Measurements from ENCODE around the gene BAX.

BAX gene

GRCh38 chr19:48963371-48964204, 8.9 kb downstream of the BAX start:
- DNase-seq = no peak

- no peak for DNase-seq
These were observed 9.7 kb downstream of the BAX start for GRCh38 chr19:48964205-48965039.

- peak; percentile 91 to 98 for DNase-seq
These were observed 10.5 kb downstream of the BAX start, which contains the start of gene FTL for GRCh38 chr19:48965040-48965805. Gene FTL, plus strand, starts transcription at chr19:48965309. Its CDS starts 199 bp downstream, at chr19:48965508.

DNA sequence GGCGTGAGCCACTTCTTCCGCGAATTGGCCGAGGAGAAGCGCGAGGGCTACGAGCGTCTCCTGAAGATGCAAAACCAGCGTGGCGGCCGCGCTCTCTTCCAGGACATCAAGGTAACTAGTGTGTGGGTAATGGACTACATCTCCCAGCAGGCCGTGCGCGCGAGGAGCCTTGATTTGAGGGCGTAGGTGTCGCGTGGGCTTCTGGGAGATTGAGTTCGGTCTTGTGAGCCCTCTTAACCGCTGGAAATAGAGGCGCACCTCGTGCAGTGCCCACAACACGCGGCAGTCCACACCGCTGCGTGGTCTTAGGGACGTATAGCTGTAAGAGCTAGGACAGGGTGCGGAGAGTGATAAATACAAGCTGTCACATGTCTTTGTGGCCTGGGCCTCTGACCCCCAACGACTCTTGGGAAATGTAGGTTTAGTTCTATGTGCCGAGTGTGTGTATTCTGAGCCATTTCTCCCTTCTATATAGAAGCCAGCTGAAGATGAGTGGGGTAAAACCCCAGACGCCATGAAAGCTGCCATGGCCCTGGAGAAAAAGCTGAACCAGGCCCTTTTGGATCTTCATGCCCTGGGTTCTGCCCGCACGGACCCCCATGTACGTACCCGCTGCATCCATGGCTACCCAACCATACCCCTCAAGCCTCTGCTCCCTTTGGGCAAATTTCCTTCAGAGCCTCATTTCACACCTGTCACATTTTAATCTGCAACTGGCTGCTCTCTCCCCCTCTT, 11.3 kb downstream of the BAX start:
- peak; percentile 88 to 91 for DNase-seq

DNA sequence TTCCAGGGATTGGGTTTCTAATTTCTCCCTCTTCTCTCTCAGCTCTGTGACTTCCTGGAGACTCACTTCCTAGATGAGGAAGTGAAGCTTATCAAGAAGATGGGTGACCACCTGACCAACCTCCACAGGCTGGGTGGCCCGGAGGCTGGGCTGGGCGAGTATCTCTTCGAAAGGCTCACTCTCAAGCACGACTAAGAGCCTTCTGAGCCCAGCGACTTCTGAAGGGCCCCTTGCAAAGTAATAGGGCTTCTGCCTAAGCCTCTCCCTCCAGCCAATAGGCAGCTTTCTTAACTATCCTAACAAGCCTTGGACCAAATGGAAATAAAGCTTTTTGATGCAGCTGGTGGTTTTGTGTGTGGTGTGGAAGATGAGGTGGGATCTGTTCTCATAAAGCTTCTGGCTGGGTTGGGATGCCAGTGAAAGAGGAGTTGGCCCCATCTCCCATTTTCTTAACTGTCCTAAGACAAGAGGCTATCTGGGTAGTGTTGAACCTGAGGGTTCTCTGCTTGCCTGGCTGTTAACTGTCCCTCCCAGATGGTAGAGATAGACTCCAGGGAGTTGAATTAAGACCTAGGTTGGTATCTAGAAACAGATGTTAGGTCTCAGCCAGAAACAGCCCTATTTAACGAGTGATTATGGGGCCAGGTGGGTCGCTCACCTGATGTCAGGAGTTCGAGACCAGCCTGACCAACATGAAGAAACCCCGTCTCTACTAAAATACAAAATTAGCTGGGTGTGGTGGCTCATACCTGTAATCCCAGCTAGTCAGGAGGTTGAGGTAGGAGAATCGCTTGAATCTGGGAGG, 12.1 kb downstream of the BAX start:
- DNase-seq = no peak

DNA sequence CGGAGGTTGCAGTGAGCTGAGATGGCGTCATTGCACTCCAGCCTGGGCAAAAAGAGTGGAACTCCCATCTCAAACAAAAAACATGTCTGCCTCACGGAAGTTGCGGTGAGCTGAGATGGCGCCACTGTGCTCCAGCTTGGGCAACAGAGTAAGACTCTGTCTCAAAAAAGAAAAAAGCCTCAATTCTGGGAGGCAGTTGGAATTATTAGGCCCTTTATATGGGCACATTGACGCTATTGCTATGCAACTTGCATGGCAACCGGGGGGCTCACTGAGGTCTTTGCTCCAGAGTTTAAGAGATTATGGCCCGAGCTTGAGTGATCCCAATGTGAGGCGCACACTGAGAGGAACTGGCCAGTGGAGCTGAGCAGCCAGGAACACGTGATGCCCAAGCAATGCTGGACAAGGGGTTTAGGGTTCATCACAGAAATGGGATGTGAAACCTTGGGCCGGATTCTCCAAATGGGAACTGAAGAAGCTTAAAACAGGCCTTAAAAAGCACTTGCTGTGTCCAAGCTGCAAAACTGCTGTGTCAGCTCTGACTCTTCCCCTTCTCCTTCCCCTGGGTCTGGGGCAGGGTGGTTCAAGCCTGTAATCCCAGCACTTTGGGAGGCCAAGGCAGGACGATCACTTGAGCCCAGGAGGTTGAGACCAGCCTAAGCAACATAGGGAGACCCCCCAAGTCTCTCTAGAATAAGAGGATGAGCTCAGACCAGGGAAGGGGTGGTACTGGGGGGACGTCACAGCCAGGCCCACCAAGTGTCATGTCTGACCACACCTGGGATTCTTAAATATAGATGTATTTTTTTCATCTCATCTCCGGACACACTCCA, 12.9 kb downstream of the BAX start:
- DNase-seq = no peak

- DNase-seq = no peak
These were observed 13.5 kb downstream of the BAX start for GRCh38 chr19:48968179-48968661.

DNA sequence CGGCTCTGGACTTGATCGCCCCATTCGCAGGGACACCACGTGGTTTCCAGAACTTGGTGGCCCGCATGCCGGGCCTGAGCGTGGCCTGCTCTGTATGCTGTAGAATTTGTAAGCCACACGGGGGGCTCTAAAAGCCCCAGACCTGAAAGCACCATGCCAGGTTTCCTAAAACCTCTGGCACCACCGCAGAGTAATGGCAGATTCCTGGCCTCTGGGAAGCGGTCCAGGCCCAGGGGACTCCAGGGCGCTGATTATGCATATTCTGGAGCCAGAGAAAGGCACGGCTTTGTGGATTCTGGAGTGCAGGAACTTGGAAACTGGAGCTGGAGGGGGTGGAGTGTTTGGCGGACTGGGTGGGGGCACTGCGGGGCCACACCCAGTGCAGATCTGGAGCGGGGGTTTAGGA, 14.1 kb downstream of the BAX start:
- no peak for DNase-seq

DNA sequence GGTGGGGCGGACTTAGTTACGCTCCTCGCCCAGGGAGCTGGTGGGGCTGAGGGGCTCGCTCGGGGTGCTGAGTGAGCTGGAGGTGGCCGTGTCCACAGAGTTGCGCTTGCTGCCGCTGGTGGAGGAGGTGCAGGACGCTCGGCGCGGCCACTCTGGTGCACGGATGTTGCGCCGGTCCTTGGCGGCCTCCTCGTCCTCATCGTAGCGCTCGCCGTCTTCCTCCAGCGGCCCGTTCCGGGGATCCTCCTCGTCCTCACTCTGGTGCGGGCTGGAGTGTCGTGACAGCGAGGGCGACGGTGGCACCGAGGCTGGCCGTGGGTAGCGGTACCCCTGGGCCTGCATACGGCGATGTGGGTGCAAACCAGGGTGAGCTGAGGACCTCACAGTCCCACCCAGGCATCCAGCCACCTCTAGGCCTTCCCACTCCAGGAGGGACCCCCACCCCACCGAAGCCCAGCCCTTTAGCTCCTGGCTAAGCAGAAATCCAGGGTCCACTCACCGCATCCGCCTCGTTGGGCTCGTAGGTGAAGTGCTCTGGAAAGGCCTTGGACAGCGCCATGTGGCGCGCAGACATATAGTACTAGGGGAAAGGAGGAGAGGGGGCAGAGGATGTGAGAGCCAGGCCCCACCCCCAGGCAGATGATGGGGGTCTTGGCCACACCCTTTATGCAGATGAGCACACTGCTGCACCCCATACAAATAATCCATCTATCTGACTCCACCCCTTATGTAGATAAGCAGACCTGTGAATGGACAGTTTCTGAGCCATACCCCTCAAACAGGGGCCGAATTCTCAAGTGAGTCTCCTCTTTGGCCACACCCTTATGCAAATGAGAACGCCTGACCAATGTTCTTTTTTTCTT, 14.8 kb downstream of the BAX start:
- DNase-seq = peak in 1 of 2 experiments; percentile 41

- DNase-seq = no peak
These were observed 15.6 kb downstream of the BAX start for GRCh38 chr19:48970139-48970766.

DNA sequence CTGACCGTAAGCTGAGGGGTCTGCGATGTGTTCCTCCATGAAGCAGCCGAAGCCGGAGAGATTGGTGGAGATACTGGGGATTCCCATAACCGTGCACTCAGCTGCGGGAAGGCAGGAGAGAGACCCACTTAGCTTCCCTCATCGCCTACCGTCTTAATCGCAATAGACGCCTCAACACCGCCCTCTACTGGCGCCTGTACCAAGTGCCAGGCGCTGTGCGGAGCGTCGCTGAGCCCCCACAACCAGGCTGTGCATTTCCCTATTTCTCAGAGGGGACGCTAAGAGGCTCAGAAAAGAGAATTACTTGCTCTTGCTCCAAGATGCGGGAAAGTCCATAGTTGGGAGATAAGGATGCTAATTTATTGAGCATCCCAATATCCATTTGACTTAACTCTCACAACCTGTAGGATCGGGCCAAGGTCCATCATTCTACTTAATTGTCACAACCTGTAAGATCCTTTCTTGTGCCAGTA, 16.3 kb downstream of the BAX start:
- peak; percentile 58 to 79 for DNase-seq

DNA sequence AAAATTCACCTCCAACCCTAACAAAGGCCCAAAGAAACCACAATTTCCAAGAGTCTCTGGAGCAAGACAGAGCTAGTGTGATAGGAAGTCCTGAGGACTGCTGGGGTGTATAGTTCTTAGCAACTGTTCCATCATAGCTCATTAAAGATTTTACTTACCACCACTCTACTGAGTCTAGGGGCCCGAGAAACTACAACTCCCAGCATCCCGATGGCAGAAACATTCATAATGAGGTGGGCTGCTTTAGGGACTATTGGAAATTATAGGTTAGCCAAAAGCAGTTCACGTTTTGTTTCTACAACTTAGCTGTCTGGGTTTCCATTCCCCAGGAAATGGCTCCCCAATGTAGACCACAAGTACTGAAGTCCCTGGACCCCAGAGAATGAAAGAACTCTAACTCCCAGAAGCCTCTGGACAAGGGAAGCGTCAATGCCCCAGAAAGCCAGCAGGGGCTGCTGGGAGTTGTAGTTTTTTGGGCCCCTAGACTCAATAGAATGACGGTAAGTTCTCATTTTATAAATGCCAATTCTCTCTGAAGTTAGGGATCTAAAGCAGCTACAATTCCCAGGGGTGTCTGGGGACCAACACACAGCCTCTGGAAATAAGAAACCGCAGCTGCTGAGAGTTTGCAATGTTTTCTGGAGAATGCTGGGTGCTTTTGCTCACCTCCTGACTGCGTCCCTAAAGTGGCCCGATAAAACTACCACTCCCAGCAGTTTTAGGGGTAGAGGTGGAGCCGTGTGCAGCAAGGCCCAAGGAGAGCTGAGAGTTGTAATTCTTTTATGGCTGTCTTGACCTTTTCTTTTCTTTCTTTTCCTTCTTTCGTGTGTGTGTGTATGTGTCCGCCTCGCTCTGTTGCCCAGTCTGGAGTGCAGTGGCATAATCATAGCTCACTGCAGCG, 21.5 kb downstream of the BAX start:
- DNase-seq = no peak

DNA sequence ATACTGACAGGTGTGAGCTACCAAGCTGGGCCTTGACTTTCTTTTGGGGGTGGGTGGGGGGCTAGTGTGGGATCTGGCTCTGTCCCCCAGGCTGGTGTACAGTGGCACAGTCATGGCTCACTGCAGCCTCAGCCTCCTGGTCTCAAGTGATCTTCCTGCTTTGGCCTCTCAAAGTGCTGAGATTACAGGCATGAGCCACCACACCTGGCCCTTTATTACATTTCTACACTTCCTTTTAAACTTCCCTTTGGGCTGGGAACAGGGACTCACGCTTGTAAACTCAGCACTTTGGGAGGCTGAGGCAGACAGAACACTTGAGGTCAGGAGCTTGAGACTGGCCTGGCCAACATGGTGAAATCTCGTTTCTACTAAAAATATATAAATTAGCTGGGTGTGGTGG, 22.4 kb downstream of the BAX start:
- DNase-seq = no peak

DNA sequence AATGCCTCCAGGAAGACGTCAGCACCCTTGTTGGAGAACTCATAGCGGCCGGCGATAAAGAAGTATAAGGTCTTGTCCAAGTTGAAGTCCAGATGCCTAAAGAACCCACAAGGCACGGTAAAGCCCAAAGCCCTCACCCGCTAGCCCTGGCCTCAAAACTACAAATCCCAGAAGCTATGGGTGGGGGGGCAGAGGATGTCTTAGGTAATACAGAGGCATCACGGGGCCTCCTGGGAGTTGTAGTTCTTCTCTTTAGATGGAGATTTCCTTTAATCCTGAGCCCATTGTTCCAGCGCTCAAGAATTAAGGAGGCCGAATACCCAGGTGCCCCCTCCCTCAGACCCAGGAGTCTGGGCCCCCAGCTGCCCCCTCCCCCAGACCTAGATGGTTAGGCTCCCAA, 27.6 kb downstream of the BAX start:
- no peak for DNase-seq

DNA sequence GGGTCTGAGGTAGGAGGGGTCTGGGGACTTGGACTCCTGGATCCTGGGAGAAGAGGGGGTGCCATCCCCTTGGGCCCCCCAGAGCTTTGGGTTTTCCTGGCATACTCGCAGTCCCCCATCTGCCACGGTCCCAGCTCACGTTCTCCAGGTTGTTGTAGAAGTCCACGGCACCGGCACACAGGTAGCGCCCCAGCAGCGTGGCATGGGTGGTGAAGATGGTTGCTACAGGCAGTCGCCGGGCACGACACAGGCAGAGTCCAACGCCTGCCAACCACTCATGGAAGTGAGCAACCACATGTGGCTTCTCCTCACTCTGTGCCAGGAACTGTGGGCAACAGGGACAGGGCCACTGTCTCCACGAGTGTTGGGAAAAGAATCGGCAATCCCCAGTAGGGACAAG, 31.0 kb downstream of the BAX start:
- no peak for DNase-seq

DNA sequence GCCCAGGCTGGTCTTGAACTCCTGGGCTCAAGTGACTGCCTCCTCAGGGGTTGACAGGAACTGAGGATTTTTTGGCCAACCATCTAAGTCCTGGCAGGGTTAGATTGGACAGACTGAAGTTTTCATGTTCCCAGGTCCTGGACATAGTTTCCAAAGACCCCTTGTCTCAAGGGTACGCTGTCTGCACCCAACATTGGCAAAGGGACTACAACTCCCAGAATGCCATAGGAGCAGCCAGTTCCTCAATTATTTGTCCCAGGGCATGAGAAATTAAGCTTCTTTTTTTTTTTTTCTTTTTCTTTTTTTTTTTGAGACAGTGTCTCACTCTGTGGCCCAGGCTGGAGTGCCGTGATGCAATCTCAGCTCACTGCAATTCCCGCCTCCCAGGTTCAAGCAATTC, 31.5 kb downstream of the BAX start:
- no peak for DNase-seq

GRCh38 chr19:48987323-48987722, 32.6 kb downstream of the BAX start:
- no peak for DNase-seq

GRCh38 chr19:48988286-48988685, 33.6 kb downstream of the BAX start:
- DNase-seq = no peak

Measured in NCI-H446 (cell line).